Hematopoietic multipotent progenitor cell treated with erythropoietin and hydrocortisone succinate and interleukin-3 and kit ligand, for 15 days (in vitro differentiated cells): ENCODE results near the gene GRIP2.

Experiments
- DNase-seq: peaks from one replicate; pipeline ENCODE4 v3.0.0-alpha.2; 2015; ENCODE audit warnings: low spot score

Gene GRIP2

GRCh38 chr3:14561051-14561960, 21.2 kb upstream of the GRIP2 start:
- no peak for DNase-seq

DNA sequence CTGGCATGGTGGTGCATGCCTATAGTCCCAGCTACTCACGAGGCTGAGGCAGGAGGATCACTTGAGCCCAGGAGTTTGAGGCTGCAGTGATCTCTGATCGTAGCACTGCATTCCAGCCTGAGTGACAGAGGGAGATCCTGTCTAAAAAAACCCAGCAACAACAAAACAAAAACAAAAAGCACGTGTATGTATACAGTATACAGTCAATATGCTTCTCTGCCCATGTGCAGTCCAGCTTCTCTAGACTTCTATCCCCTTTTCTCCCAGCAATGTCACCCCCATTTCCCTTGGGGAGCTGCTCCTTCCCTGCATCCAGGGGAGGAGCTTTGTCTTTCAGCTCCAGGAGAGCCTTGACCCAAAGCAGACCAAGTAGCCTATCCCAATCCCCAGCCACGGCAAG, 20.0 kb upstream of the GRIP2 start:
- DNase-seq, result no peak

DNA sequence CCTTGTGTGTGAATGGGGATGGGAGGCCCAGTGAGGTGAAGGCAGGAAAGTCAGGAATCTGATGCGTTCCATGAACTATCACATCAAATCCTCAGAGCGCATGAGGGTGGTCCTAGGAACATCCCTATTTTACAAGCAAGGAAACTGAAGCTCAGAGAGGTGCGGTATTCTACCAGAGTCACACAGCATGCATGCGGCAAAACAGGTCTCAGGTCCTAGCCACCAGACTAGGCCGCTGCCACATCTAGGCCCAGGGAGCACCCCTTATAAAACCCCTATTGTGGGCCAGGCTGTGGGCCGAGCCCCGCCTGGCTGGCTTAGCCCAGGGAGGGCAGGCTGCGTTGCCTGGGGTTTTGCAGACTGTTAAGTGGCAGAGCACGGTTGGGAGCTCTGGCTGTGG, 17.9 kb upstream of the GRIP2 start:
- no peak for DNase-seq

DNA sequence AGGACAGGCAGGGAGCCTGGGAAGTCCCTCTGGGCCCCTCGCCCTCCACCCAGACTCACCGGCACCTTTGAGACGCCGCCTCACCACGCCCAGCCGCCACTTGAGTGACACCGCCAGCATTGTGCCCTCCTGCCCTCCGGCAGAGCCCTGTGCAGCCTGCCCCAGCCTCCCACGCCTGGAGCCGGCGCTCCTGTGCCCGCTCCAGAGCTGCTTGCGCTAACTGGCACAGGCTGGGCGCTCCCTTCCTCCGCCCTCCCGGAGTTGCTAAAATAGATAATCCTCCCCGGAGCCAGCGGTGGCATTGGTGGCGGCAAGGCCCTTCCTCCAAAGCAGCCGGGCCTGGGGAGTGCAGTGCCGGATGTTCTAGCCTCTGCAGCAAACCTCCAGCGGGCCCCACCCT, 15.7 kb upstream of the GRIP2 start:
- no peak for DNase-seq

DNA sequence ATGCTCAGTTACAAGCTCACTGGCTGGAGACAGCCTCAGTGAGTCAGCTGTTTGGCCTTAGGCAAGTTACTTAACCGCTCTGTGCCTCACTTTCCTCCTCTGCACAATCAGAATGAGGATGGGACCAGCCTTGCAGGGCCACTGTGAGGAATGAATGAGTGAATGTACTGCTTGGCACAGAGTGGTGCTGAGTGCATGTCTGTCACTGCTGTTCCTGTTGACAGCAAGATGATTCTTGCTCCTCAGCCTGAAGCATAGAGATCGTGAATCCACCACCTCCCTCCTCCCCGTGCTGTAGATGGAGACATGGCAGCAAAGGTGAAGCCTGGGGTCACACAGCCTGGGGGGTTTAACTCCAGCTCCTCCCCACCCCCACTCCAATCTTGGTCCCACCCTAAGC, 14.6 kb upstream of the GRIP2 start:
- no peak for DNase-seq

- DNase-seq, result no peak
Measured at GRCh38 chr3:14553871-14554270, 13.7 kb upstream of the GRIP2 start.

- DNase-seq, result no peak
Measured at GRCh38 chr3:14552717-14553116, 12.6 kb upstream of the GRIP2 start.

GRCh38 chr3:14552041-14552648, 12.0 kb upstream of the GRIP2 start:
- DNase-seq, result no peak

- no peak for DNase-seq
Measured at GRCh38 chr3:14550651-14551611, 10.8 kb upstream of the GRIP2 start.

- DNase-seq, result no peak
Measured at GRCh38 chr3:14550181-14550580, 10.0 kb upstream of the GRIP2 start.

DNA sequence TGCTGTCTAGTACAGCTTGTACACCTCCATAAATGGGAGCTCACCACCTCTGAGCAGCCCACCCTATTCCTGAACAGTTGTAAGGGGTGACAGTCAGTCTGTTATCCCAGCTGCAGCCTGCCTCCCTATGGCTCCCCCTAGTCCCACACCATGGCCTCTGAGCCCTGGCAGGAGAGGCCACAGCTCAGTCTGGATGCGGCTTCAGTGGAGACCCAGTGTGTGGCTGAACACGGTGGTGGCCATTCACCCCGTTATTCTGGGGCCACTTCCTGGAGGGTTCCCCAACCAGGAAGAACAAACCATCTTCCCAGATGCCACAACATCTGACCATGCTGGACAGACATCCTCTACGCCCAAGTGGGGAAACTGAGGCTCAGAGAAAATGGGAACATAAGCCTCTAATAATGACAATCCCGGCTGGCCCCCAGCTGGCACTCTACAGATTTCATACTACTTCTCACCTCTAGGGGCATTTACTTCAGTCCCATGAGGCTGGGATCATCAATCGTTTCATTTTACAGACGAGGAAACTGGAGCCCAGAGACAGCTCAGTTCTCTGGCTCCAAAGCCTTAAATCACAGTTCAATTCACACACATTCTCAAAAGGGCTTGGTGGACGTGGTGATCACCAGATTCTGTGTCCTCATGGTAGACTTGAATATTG, 9.2 kb upstream of the GRIP2 start:
- no peak for DNase-seq

GRCh38 chr3:14548321-14548729, 8.2 kb upstream of the GRIP2 start:
- no peak for DNase-seq

DNA sequence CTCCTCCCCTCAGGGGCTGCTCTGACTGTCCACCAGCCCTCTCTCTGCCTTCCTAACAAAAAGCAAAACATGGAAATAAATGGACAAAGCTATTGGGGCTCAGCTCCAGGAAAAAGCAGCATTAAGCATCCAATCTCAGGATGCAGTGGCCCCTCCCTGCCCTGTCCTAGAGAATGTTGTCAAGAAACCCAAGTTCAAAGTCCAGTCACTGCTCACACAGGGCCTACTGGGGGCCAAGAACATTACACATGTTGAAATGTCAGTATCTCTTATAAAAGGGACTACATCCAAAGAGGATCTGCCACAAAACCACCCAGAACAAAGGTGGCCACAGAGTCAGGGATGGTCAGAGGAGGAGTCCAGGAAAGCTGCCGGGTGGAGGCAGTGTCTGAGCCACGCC, 7.6 kb upstream of the GRIP2 start:
- no peak for DNase-seq

- DNase-seq, result no peak
Measured at GRCh38 chr3:14546041-14546440, 5.9 kb upstream of the GRIP2 start.

DNA sequence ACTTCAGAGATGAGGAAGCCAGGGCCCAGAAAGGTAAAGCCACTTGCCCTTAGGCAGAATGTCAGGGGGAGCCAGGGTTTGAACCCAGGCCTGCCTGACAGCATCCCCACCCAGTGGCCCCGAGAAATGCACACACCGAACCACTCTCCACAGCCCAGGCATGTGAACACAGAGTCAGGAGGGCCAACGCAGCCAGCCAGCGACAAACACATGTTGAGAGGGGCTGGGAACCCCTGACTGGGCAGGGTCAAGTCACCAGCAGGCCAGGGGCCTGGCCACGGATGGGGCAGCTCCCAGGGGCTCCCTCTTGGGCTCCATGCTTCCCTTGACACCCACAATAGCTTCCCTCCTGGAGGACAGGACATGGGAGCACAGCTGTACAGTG, 5.1 kb upstream of the GRIP2 start:
- no peak for DNase-seq

- DNase-seq, result no peak
Measured at GRCh38 chr3:14544282-14545250, 4.4 kb upstream of the GRIP2 start.

DNA sequence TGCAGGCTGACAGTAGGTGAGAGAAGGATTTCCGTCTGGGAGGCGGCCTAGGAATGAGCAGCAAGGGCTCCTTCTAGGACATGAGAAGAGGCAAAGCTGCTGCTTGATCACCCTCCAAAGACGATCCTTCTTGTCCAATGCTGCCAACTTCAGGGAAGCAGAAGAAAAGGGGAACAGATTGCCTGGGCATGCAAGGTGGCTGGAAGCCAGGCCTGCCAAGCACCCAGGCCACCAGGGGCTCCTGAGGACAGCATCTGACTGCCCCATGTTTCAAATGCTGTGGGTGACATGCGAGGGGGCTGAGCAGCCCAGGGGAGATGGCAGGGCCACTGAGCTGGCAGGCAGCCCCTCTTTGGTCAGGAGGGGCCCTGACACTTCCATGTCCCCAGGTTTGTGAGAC, 3.3 kb upstream of the GRIP2 start:
- DNase-seq, result no peak

DNA sequence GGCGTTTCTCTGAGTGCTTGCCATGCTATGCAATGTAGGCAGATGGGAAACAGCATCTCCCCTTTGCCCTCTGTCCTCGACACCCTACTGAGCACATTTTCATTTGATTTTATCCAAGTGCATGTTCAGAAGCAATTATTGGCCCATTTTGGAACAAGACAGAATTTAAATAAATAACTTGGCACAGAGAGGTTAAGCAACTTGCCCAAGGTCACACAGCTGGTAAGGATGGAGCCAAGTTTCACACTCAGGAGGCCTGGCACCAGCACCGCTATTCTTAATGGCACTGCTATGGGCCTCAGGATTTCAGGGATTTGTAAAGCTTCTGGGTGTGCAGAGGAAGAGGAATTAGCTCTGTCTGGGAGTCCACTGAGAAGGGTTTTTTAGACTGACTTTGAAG, 2.5 kb upstream of the GRIP2 start:
- no peak for DNase-seq

GRCh38 chr3:14541646-14542045, 1.5 kb upstream of the GRIP2 start:
- no peak for DNase-seq

GRCh38 chr3:14540821-14541385, 761 bp upstream of the GRIP2 start:
- DNase-seq, result no peak

DNA sequence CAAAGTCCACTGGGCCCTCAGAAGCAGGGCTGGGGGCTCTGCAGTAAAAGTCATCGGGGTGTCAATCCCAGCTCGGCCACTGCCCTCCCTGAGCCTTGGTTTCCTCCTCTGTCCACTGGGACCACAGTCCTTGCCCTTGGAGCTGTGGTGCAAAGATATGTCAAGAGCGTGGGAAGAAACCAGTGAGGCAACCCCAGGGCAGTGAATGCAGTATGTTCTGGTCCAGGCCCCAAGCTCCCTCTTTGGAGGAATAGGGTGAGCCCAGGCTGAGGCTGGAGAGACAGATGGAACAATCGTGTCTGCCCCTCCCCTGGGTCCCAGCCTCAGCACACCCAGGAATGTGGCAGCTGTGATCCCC, 779 bp downstream of the GRIP2 start:
- no peak for DNase-seq
